IPS DF 19.7 (cell line): ENCODE data around the gene NELL1.

ENCODE experiments used
- DNase-seq: peaks from one replicate; pipeline ENCODE4 v3.0.0-alpha.2; 2013; ENCODE audit warnings: low read depth, low spot score

NELL1 gene

GRCh38 chr11:20668844-20669819 lies at the start of gene NELL1:
Gene NELL1 (plus strand): TSS chr11:20669586.
- DNase-seq: no peak

- no peak for DNase-seq
These were observed 48.4 kb upstream of the NELL1 start for GRCh38 chr11:20620988-20621387.

DNA sequence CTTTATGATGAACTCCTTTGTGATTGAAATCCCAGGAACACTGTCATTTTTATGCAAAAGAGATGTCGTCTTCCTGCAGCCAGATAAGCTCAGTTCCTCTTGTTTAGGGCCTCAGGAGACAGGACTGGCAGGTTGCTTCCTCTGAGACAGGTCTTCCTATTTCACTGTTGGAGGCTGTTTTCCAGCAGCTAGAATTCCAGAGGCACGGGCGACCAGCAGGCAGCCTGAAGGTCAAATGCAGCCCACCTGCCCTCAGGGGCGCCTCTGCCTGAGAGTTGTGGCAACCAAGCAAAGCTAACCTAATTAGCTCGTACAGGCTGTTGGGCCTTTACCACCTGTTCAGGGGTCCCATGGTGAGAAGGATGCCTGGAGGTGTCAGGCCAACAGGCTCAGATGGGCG lies 47.7 kb upstream of the NELL1 start:
- DNase-seq: peak; percentile 45

GRCh38 chr11:20623252-20623651 lies 46.1 kb upstream of the NELL1 start:
- DNase-seq: no peak

DNA sequence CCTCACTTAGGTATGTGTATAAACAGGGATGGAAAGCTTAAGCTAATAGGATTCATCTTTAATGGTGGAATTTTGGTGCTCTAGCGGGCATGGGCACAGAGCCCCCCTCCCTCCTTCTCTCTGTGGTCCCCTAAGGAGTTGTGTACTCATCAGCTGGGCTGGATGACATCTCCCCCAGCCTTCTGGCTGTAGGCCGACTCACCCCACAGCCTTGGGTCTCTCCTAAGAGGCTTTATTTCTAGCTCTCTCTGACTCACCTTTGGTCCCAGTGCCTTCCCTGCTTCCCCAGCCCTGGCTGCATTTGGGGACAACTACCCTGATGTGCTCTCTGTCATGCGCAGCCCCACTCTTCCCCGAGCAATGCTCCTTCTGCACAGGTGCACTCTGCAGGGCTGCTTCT lies 43.1 kb upstream of the NELL1 start:
- DNase-seq: no peak

DNA sequence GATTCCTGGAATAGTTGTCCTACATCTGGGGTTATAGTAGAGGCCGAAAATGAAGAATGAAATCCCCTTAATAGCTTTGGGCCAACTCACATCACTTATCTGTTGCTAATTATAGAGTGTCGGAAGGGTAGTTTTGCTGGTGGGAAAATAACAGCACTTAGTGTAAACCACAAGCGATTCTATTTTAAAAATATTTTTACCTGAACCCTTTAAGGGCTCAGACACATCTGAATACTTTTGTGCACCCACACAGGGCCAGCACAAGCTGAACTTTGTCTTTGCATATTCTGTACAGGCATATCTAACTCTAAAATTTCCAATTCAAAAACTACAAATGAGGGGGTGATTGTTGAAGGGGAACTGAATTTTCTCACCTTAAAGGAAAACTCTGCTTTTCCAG lies 42.4 kb upstream of the NELL1 start:
- no peak for DNase-seq

DNA sequence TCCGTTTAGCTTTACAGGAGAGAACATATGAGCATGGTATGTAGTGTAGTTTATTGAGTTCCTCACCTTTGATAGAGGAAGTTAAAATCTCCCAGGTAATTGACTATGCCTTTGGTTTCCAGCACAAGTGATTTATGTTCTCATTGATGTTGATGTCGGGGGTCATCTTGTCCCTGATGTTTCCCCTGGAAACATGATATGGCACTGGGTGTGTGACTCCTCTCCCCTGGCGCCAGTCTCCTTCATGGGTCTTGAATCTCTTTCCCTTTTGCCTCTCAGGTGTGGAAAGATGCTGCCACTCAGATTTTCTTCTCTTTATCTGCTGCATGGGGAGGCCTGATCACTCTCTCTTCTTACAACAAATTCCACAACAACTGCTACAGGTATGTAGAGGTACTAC lies 41.7 kb upstream of the NELL1 start:
- DNase-seq: no peak

DNA sequence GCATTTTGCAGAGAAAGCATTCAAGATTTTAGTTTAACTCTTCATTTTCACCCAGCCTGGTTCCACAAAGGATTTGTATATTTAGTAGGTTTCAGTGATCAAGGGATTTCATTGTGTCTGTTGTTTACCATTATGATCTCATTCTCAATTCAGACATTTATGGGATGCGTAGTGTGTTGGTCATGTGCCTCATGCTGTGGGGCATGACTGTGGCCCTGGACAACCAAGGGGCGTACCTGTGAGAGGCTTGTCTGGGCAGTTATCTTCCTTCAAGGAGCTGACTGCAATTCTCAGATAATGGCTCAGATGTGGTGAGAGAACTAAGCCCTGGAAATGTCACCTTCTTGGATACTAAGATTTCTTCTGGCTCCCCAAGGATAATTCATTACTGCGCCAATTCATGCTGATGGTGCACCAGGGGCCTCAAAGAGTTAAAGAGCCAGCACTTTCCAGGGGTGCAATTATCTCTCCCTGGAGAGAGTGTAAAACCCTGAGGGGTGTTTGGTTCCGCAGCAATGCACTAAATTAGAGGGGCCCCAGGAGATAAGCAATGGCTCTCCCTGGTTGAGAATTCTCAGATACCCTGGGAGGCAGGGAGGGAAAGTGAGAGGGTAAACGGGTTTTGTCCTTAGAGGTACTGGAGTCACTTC lies 37.7 kb upstream of the NELL1 start:
- DNase-seq: no peak

GRCh38 chr11:20632169-20632532 lies 37.2 kb upstream of the NELL1 start:
- DNase-seq: no peak

- no peak for DNase-seq
These were observed 35.3 kb upstream of the NELL1 start for GRCh38 chr11:20634044-20634443.

DNA sequence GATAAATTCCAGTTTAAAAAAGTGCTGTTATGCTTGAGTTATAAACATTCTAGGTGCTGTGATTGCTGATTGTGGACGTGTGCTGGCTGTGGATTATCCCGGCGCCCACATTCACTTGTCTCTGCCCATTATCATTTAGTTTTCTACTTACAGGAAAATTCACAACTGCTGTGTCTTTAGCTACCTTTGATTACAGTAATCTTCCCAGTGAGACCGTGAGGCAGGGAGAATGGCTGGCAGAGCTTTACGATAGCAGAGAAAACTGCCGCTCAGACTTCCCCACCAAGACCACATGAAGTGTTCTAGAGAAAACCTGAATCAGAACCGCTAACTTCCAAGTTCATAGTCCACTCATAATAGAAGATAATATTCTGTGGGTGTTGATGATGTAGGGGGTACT lies 34.6 kb upstream of the NELL1 start:
- DNase-seq: no peak

DNA sequence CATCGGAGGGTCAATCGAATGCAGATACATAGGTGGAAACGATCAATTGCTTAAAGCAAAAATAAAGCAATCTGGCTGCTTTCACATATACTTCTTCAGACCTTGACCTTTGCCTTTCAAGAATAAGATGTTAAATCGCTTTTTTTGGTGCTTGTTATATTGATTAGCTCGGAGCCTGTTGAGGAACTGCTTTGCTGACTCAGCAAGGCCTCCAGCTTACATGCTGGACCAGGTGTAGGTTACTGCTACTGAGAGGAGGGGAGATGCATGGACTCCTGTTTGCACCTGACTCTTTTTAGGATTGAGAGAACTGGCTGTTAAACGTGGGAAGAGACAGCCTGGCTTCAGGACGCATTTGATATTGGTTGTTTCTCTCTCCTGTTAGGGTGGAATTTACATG lies 31.3 kb upstream of the NELL1 start:
- no peak for DNase-seq

DNA sequence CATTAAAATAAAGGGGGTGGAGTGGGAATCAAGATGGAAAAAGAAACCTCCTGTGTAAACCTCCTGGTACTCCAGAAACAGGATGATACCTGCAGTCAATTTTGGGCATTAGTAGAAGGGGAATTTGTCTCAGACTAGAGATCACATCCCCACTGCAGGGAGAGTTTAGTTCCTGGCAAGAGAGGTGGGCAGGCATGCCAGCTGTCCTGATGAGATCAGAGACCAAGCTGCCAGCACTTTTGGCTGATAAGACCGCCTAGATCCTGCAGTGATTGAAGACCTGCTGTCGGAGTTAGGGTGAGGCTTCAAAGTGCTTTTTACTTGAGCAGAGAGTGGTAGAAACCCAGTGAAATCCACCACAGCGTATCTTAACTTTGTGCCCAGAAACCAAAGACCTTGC lies 29.7 kb upstream of the NELL1 start:
- DNase-seq: no peak

DNA sequence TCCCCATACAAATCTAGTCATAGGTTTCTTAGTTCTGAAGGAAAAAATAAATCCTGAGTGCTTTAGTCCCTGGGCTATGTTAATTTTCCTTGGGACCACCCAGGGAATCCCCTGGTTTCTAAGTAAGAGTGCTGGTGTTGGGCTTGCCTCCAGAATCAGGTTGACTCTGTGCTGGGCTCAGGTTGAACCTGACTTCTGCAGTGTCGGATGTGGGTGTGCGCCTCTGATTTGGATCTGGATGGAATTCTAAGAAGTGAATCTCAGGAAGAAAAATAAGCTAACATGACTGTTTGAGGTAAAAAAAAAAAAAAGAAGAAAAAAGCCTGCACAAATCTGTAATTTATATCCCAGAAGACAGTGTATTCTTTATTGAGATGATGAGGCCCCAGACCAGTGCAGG lies 29.0 kb upstream of the NELL1 start:
- DNase-seq: no peak

- no peak for DNase-seq
These were observed 25.0 kb upstream of the NELL1 start for GRCh38 chr11:20644360-20644759.

GRCh38 chr11:20647976-20648565 lies 21.3 kb upstream of the NELL1 start:
- no peak for DNase-seq

DNA sequence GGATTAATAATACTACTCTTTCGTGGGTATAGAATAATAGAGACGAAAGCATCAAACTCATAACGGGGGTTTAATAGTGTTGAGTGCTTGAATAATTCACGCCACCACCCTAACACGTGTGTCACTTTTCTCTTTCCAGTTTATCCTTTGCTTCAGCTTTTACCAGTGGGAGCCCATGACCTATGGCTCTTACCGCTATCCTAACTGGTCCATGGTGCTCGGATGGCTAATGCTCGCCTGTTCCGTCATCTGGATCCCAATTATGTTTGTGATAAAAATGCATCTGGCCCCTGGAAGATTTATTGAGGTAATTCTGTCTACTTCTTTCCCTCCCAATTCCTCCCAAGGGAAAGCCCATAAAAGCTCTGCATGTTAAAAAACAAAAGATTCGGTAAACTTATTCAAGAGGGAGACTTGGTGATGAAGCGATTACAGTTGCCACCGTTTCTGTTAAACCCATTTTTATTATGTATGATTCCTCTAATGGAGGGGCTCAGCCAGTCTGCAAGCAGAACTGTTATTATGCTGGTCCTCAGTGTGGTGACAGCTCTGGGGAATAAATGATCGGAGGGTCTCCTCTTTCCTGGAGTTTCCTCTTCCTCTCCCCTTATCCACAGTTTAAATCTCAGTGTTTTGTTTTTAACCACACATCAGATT lies 17.1 kb upstream of the NELL1 start:
- DNase-seq: no peak

DNA sequence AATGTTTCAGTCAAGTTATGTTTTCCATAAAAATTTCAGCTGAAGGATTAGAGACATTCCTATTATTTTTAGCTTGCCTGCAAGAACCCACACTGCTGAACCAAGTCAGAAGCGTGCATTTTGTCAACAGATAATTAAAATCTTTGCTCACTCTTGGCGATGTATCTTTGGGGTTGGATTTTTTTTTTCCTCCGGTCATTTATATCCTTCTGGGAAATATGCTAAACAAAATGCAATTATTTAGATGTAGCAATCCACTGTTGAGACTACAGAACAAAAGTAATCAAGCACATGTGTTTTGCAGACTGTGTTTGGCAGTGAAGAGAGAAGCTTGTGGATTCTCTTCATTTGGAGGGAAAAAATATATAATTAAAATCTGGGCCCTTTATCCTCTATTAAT lies 15.3 kb upstream of the NELL1 start:
- no peak for DNase-seq

DNA sequence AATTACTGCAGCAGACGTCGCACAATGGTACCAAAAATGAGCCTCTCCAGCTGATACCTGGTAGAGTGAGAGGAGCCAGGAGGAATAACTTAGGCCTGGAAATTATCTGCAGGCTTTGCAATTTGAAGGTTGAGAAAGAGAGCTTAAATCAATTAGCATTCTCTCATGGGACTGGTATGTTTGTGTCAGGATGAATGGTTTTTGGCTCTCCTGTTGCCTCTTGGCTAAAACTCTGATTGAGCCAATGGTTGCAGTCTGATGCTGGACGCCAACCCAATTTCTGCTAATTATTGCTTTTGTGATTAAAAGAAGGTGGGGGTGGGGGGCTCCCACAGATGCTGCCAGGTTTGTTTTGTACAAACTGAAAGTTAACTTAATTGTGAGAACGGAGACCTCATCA lies 12.5 kb upstream of the NELL1 start:
- no peak for DNase-seq

- DNase-seq: no peak
These were observed 11.3 kb upstream of the NELL1 start for GRCh38 chr11:20658135-20658534.

DNA sequence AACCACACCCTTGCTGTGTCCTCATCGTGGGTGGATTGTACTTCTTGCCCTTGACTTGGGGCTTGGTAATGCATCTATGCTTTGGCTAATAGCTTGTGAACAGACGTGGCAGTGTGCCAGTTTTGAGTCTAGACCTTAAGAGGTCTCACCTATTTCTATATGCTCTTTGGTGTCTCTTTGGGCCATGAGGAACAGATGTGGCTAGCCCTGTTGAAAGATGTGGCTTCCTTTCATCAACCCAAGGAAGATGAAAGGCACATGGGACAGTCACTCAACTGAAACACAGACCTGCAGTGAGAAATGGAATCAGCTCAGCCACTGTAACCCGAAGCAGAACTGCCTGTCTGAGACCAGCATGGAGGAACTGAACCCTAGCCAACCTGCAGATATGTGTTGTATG lies 7.9 kb upstream of the NELL1 start:
- no peak for DNase-seq

GRCh38 chr11:20661850-20662249 lies 7.5 kb upstream of the NELL1 start:
- no peak for DNase-seq
